Dermis blood vessel endothelial cell (primary cell): ENCODE measurements around the gene HPN. TPM values are rescaled to one million over a fixed set of nuclear protein-coding genes. Genes with fewer than 3 reads are reported as not detected.
A peak's percentile ranks its signal among the peaks of the same experiment; 100 is the strongest.
"Not testable (repeated sequence)": the region's sequence is repeated elsewhere in the genome, so short reads cannot be mapped to it uniquely, and the experiment has no call there.

Source experiments
- DNase-seq: peaks from one replicate; pipeline ENCODE4 v3.0.0; 2010
- total RNA-seq: library from RNA; depleted of rRNA; stranded (reverse); fragments of >200 nt; gene quantifications from 2 replicates; pipeline ENCODE4 v1.2.3, GENCODE V29; 2014

HPN gene
- total RNA-seq, 1 donor from 2014 or later: 0.17 TPM

GRCh38 chr19:35028600-35028885, 13.0 kb upstream of the HPN start:
- not testable (repeated sequence) for DNase-seq

GRCh38 chr19:35029275-35029736, 12.2 kb upstream of the HPN start:
- DNase-seq: not testable (repeated sequence)

GRCh38 chr19:35029737-35030256, 11.7 kb upstream of the HPN start:
- DNase-seq: no peak

- peak; percentile 73 for DNase-seq
Observed at GRCh38 chr19:35030257-35031071, 11.1 kb upstream of the HPN start, which contains the start of gene SCN1B. SCN1B (plus strand) TSS chr19:35030470; CDS start chr19:35030821, 351 bp downstream.

GRCh38 chr19:35031072-35031881, 10.2 kb upstream of the HPN start:
- DNase-seq: no peak

- no peak for DNase-seq
Observed at GRCh38 chr19:35032356-35032865, 9.1 kb upstream of the HPN start.

GRCh38 chr19:35033067-35034004, 8.2 kb upstream of the HPN start:
- DNase-seq: no peak

GRCh38 chr19:35034005-35034502, 7.5 kb upstream of the HPN start:
- no peak for DNase-seq

- DNase-seq: no peak
Observed at GRCh38 chr19:35034588-35035382, 6.7 kb upstream of the HPN start.

GRCh38 chr19:35037716-35038622, 3.6 kb upstream of the HPN start:
- DNase-seq: peak; percentile 74

- no peak for DNase-seq
Observed at GRCh38 chr19:35038623-35039512, 2.7 kb upstream of the HPN start.

- DNase-seq: no peak
Observed at GRCh38 chr19:35039881-35040825, 1.4 kb upstream of the HPN start.

GRCh38 chr19:35040826-35041547, 534 bp upstream of the HPN start:
- peak; percentile 57 for DNase-seq

- DNase-seq: no peak
Observed at GRCh38 chr19:35042056-35042730, 672 bp downstream of the HPN start.

GRCh38 chr19:35042954-35043604, 1.6 kb downstream of the HPN start:
- no peak for DNase-seq

- no peak for DNase-seq
Observed at GRCh38 chr19:35043906-35044305, 2.4 kb downstream of the HPN start.
